IMR-90 (cell line): ENCODE results near the gene GJA4.

Experiments
- CTCF ChIP-seq: conservative IDR thresholded peaks from 2 replicates; pipeline ENCODE4 v1.5.1; 2012; ENCODE audit warnings: mild to moderate bottlenecking, low read depth, low read length, improper control_type of control experiment
- POLR2A ChIP-seq: IDR thresholded peaks from 2 replicates; pipeline ENCODE4 v1.6.1; 2012; ENCODE audit warnings: mild to moderate bottlenecking, low read depth, low read length
- RAD21 ChIP-seq: IDR thresholded peaks from 2 replicates; pipeline ENCODE4 v1.6.1; 2012; ENCODE audit warnings: low read length, improper control_type of control experiment
- USF2 ChIP-seq: fragments of 150-350 bp; IDR thresholded peaks from 2 replicates; pipeline ENCODE4 v1.6.1; 2017; ENCODE audit warnings: mild to moderate bottlenecking, antibody characterized with exemption, low read length, low read depth
- TF ChIP-seq, protein P1 (sequence below): fragments of 150-350 bp; IDR thresholded peaks from 2 replicates; pipeline ENCODE4 v1.6.1; 2016; ENCODE audit warnings: low read depth, mild to moderate bottlenecking, low read length, moderate library complexity, borderline replicate concordance

DNA sequence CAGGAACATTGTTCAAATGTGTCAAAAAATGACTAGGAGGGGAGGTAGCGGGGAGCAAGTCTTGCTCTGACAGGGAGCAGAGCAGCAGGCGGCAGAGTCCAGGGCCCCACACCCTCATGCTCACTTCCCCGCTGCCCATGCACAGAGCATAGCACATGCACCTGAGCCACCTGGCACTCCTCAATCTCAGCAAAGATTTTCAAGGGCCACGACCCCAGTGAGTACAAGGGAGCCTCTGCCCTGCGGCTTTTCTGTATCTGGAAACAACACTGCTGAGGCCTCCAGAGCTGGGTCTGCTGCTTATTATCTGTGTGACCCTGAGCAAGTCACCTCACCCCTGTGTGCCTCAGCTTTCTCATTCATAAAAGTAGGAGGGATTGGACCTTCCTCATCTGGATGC is 12.8 kb upstream of the GJA4 start:
- TF ChIP-seq CTCF (no peak), POLR2A (no peak), USF2 (no peak), RAD21 (no peak)
- TF ChIP-seq, protein P1, sequence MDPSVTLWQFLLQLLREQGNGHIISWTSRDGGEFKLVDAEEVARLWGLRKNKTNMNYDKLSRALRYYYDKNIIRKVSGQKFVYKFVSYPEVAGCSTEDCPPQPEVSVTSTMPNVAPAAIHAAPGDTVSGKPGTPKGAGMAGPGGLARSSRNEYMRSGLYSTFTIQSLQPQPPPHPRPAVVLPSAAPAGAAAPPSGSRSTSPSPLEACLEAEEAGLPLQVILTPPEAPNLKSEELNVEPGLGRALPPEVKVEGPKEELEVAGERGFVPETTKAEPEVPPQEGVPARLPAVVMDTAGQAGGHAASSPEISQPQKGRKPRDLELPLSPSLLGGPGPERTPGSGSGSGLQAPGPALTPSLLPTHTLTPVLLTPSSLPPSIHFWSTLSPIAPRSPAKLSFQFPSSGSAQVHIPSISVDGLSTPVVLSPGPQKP, result no peak
